K562 (cell line): ENCODE data around the gene KCND1. TPM values are rescaled to one million over a fixed set of nuclear protein-coding genes. Genes with fewer than 3 reads are reported as not detected.

Source experiments
- ATAC-seq: fragments of 200-7000 bp; cut with Tn5 transposase; 3 replicates; pipeline ENCODE4 v1.9.1; 2020; ENCODE audit warnings: moderate library complexity
- BruUV-seq: library from RNA; stranded (reverse); fragments of 400-500 nt; replicated peaks from 2 replicates; lab custom pipeline; 2021; lab: Mats Ljungman, UMichigan
- CTCF ChIA-PET: fragments of 300-600 bp; formaldehyde crosslinking; extraction: SDS; loops from one replicate; lab custom pipeline; 2021; ENCODE audit warnings: low intra/inter-chr PET ratio; lab: Yijun Ruan, JAX
- POLR2A ChIA-PET: fragments of 300-600, 350-650 bp; sonication (Branson Sonifier 250); formaldehyde crosslinking; extraction: SDS; loops from one replicate; lab custom pipeline; 2021; ENCODE audit warnings: antibody characterized with exemption, inconsistent platforms; lab: Yijun Ruan, JAX
- DNase-seq, 4 experiments: peaks; one replicate each; pipeline versions ENCODE4 v3.0.0 to v3.0.0-alpha.2; 2011 to 2018; ENCODE audit warnings: low spot score in 3 of 4, mixed read lengths in 3 of 4; ENCODE audit errors: extremely low read depth in 1 of 4
- FAIRE-seq: peaks from 2 replicates; lab custom pipeline; 2011; peaks lifted over from hg19 to GRCh38; lab: Jason Lieb, UNC
- H2AFZ ChIP-seq: 2 replicates; pipeline ENCODE4 v1.6.0; 2011; ENCODE audit warnings: low read depth, low read length, control low read depth, inconsistent platforms
- H3K27ac ChIP-seq: fragments of 200-600 bp; 3 replicates; pipeline ENCODE4 v1.8.0; 2011; ENCODE audit warnings: low read depth, mild to moderate bottlenecking, control low read depth, inconsistent platforms, low read length, moderate library complexity, mixed read lengths; ENCODE audit errors: extremely low read depth
- H3K27me3 ChIP-seq, 2 experiments: fragments of 300-600 bp in 1 of 2; 2 replicates in 1 of 2; 3 replicates in 1 of 2; pipeline versions ENCODE4 v1.6.0 to v1.8.0; 2011; ENCODE audit warnings: inconsistent platforms in 2 of 2, low read length in 2 of 2, mild to moderate bottlenecking in 1 of 2, mixed read lengths in 1 of 2, moderate library complexity in 1 of 2; ENCODE audit not compliant: control insufficient read depth in 2 of 2, insufficient read depth in 2 of 2
- H3K36me3 ChIP-seq: fragments of 300-600 bp; 3 replicates; pipeline ENCODE4 v1.8.0; 2011; ENCODE audit warnings: mild to moderate bottlenecking, low read length, inconsistent platforms; ENCODE audit not compliant: control insufficient read depth, insufficient read depth
- H3K4me1 ChIP-seq, 2 experiments: fragments of 200-600 bp in 1 of 2; replicated peaks in 1 of 2; 2 replicates in 1 of 2; 3 replicates in 1 of 2; pipeline versions ENCODE4 v1.5.1 to v1.8.0; 2011; ENCODE audit warnings: inconsistent platforms in 2 of 2, low read length in 2 of 2, mild to moderate bottlenecking in 1 of 2, mixed read lengths in 1 of 2, moderate library complexity in 1 of 2; ENCODE audit not compliant: control insufficient read depth in 2 of 2, insufficient read depth in 2 of 2
- H3K4me2 ChIP-seq: 2 replicates; pipeline ENCODE4 v1.6.1; 2011; ENCODE audit warnings: low read length, control low read depth, inconsistent platforms, mixed read lengths; ENCODE audit not compliant: insufficient read depth
- H3K4me3 ChIP-seq: fragments of 200-600 bp; sonication (generic), shearing (Covaris generic); 2 replicates; pipeline ENCODE4 v1.5.1; 2016; ENCODE audit warnings: control low read depth, inconsistent platforms
- H3K79me2 ChIP-seq: fragments of 200-600 bp; 3 replicates; pipeline ENCODE4 v1.8.0; 2011; ENCODE audit warnings: low read length, inconsistent platforms; ENCODE audit not compliant: control insufficient read depth, insufficient read depth
- H3K9ac ChIP-seq, 2 experiments: 2 replicates each; pipeline versions ENCODE4 v1.6.0 to v1.6.1; 2011; ENCODE audit warnings: low read depth in 2 of 2, low read length in 2 of 2, control low read depth in 1 of 2, inconsistent platforms in 1 of 2, mild to moderate bottlenecking in 1 of 2, mixed read lengths in 1 of 2; ENCODE audit not compliant: insufficient read depth in 1 of 2
- H3K9me1 ChIP-seq: one replicate; pipeline ENCODE4 v1.6.0; 2011; ENCODE audit warnings: inconsistent platforms, mild to moderate bottlenecking, low read length, moderate library complexity; ENCODE audit not compliant: control insufficient read depth, insufficient read depth
- H3K9me3 ChIP-seq: replicated peaks from 2 replicates; pipeline ENCODE4 v1.5.1; 2011; ENCODE audit warnings: low read depth, low read length, inconsistent platforms; ENCODE audit not compliant: control insufficient read depth, insufficient read depth
- H4K20me1 ChIP-seq: replicated peaks from 2 replicates; pipeline ENCODE4 v1.6.1; 2011; ENCODE audit warnings: low read length, inconsistent platforms, mixed read lengths; ENCODE audit not compliant: control insufficient read depth, insufficient read depth
- ETV6 ChIP-seq, 3 experiments: fragments of 150-350 bp in 1 of 3; sonication (generic) in 1 of 3; formaldehyde crosslinking in 1 of 3; IDR thresholded peaks; 2 replicates each; pipeline versions ENCODE4 v1.6.1 to v1.8.0; 2014 to 2022; ENCODE audit warnings: borderline replicate concordance in 2 of 3, low read depth in 2 of 3, antibody characterized with exemption in 1 of 3, low read length in 1 of 3, mild to moderate bottlenecking in 1 of 3, missing genetic modification reagents in 1 of 3
- GTF2E2 ChIP-seq: fragments of 200-800 bp; sonication (Bioruptor generic); IDR thresholded peaks from 2 replicates; pipeline ENCODE4 v1.6.1; 2016; ENCODE audit warnings: missing genetic modification characterization, missing compliant biosample characterization
- HINFP ChIP-seq: fragments of 450-650 bp; conservative IDR thresholded peaks from 2 replicates; pipeline ENCODE4 v1.6.1; 2016; ENCODE audit warnings: missing genetic modification characterization, low read depth, mild to moderate bottlenecking, control low read depth, missing compliant biosample characterization
- PCBP1 ChIP-seq: fragments of 200-400 bp; formaldehyde crosslinking; IDR thresholded peaks from 2 replicates; pipeline ENCODE4 v1.6.1; 2018; ENCODE audit warnings: mild to moderate bottlenecking, low read depth, low read length; ENCODE audit not compliant: poor library complexity, severe bottlenecking
- RAD51 ChIP-seq: fragments of 450-650 bp; IDR thresholded peaks from 2 replicates; pipeline ENCODE4 v1.7.1; 2016; ENCODE audit warnings: low read depth, mild to moderate bottlenecking, borderline replicate concordance
- UBTF ChIP-seq, 2 experiments: IDR thresholded peaks; 2 replicates each; pipeline ENCODE4 v1.6.1; 2012; ENCODE audit warnings: improper control_type of control experiment in 2 of 2, low read depth in 2 of 2, low read length in 2 of 2, borderline replicate concordance in 1 of 2
- ZNF197 ChIP-seq: fragments of 200-800 bp; sonication (Bioruptor generic); IDR thresholded peaks from 2 replicates; pipeline ENCODE4 v1.6.1; 2016; ENCODE audit warnings: low read depth, missing genetic modification characterization, missing compliant biosample characterization
- ZNF311 ChIP-seq: fragments of 250-450 bp; sonication (Bioruptor Pico); IDR thresholded peaks from 2 replicates; pipeline ENCODE4 v1.4.0; 2020; ENCODE audit warnings: mild to moderate bottlenecking, moderate library complexity
- ZNF609 ChIP-seq: sonication (generic); formaldehyde crosslinking; IDR thresholded peaks from 2 replicates; pipeline ENCODE4 v1.8.1; 2023; ENCODE audit warnings: missing genetic modification reagents, mild to moderate bottlenecking, borderline replicate concordance
- WGBS: fragments of 100-300 bp; shearing (Covaris generic); methylation state at CpG from one replicate; pipeline ENCODE4 v1.1.6; 2016; ENCODE audit warnings: low coverage, mixed read lengths; ENCODE audit not compliant: insufficient coverage; ENCODE audit errors: missing lambda C conversion rate; 5-methylcytosine and 5-hydroxymethylcytosine counted together
- in situ Hi-C: fragments of 300-500 bp; cut with MboI; formaldehyde crosslinking; loops from 4 replicates; pipeline ENCODE4 v1.15.0; 2018; ENCODE audit warnings: inconsistent platforms, mixed read lengths
- intact Hi-C: fragments of 100-400 bp; cut with micrococcal nuclease; formaldehyde crosslinking; loops from 2 replicates; pipeline ENCODE4 v1.14.2; 2022
- polyA plus RNA-seq, 8 experiments: library from polyadenylated mRNA; depleted of rRNA in 4 of 8; stranded (reverse) in 5 of 8; unstranded in 3 of 8; fragments of >200 nt; fragmentation: Nextera tagmentation in 2 of 8; fragmentation: Illumina TruSeq in 1 of 8; extraction: Ambion mirVana in 2 of 8; extraction: Trizol in 1 of 8; gene quantifications; 2 replicates each; pipeline versions ENCODE4 v1.2.1 to v1.2.3, GENCODE V29; 2011 to 2014; ENCODE audit warnings: inconsistent platforms in 1 of 8, missing spikeins in 1 of 8
- total RNA-seq, 7 experiments: library from RNA; depleted of rRNA in 6 of 7; stranded (reverse); fragments of >200 nt in 6 of 7; fragmentation: Illumina TruSeq in 2 of 7; extraction: Trizol in 2 of 7; gene quantifications; 2 replicates each; pipeline versions ENCODE4 v1.2.1 to v1.2.3, GENCODE V29; 2011 to 2021; ENCODE audit warnings: low replicate concordance in 1 of 7

Gene KCND1
- total and polyA plus RNA-seq, 9 of the 15 experiments (the other 6 are each of a cell fraction or from before 2014, with no cell fraction given): 0.06 to 0.83 (median 0.39) TPM; not detected in 1

- Histone ChIP-seq H3K9me3 (no peaks in the 10 kb centered on the region), H3K27ac (peak overlapping the region; percentile 91), H3K4me1 (peaks cover 44 to 54% of the 10 kb centered on the region in 2 experiments), H3K27me3 (no peaks in the 10 kb centered on the region), H2AFZ (no peak overlapping the region), H3K4me2 (peak overlapping the region; percentile 70), H3K9ac (peak overlapping the region; percentile 70 to 79; a peak in 3 of 4 replicates), H3K79me2 (peaks cover 66% of the 10 kb centered on the region), H3K9me1 (no peaks in the 10 kb centered on the region), H4K20me1 (no peaks in the 10 kb centered on the region), H3K36me3 (peaks cover 71% of the 10 kb centered on the region), H3K4me3 (no peak overlapping the region; the same call in 1 of the 2 replicates)
- ATAC-seq (no peak), DNase-seq (no peak), FAIRE-seq (no peak)
- in situ Hi-C loops (no loop called here), intact Hi-C loops (loop anchor here (1.0 kb wide), 2 partner anchors 17 to 107 kb away; partner anchors contain the start of genes PIM2 and TFE3)
- ChIA-PET CTCF (interaction anchor here (0.8 kb wide), 1 partner anchor 19 kb away, joined by 3 read pairs; no protein-coding TSS in a partner anchor), POLR2A (interaction anchor here (0.8 to 1.1 kb wide), 3 partner anchors 9 to 25 kb away, joined by 3 read pairs; no protein-coding TSS in a partner anchor)
- no TSS peak for BruUV-seq
- 73% methylated on average over 7 of the region's 8 CpGs for WGBS
- TF ChIP-seq UBTF (IDR thresholded peaks at IDR 0.05; ENCODE audit: borderline replicate concordance in 1 of 2, low read depth in 2 of 2, low read length in 2 of 2) (no peak), ZNF609 (no peak), ZNF197 (CRISPR knock-in tag) (0 out of 2 replicates have a peak, but pooled peaks have one; percentile 19), RAD51 (no peak), ZNF311 (peak; percentile 36; the same call in 1 of the 2 replicates), ETV6 (IDR thresholded peaks at IDR 0.05; ENCODE audit: borderline replicate concordance in 1 of 2, low read depth in 2 of 2, low read length in 1 of 2) (0 out of 4 replicates have a peak, but pooled peaks of 1 of the 2 experiments have one; percentile 4), ETV6 (CRISPR knock-in tag; IDR thresholded peaks at IDR 0.05; ENCODE audit: borderline replicate concordance) (no peak), HINFP (tag) (no peak), GTF2E2 (0 out of 2 replicates have a peak, but pooled peaks have one; percentile 34), PCBP1 (no peak)
Measured at GRCh38 chrX:48936429-48937053, 35.1 kb downstream of the KCND1 start.
